ENCODE measurements around the gene FMN2. TPM values are rescaled to one million over a fixed set of nuclear protein-coding genes. Genes with fewer than 3 reads are reported as not detected.

FMN2 gene
- total and polyA plus RNA-seq, 2 donors (not counting 1 experiment from before 2014, with no cell fraction given) = 8.0 to 13.7 TPM

DNA sequence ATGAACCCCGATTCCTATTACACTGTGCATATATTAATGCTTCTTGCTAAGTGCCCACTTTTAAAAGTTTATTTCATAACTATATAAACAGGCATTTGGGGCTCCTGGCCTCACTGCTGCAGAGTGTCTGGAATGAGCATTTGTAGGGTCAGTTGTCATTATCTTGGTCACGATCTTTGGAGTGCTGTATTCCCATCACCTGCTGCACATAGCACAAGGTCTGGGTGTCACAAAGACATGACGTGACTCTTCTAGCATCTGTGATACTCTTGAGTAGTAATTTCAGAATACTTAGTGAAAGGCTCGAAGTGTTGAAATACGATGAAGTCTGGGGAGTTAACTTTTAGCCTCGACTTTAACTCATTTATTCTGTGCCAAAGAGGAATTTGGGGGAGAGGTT lies 186.4 kb downstream of the FMN2 start:
- H3K4me2 ChIP-seq (ENCODE audit: extremely low read depth, insufficient read depth, low read length) = no peak overlapping the region
- no peak overlapping the region for H3K9ac ChIP-seq (ENCODE audit: insufficient read depth, low read length)
- no peaks in the 10 kb centered on the region for H3K4me1 ChIP-seq (ENCODE audit: control insufficient read depth, extremely low read depth, insufficient read depth, low read length)
- H2AFZ ChIP-seq (ENCODE audit: low read length) = no peak overlapping the region
- no peak for DNase-seq (ENCODE audit: low read depth in 2 of 2)
- no peaks in the 10 kb centered on the region for H3K79me2 ChIP-seq (ENCODE audit: control insufficient read depth, insufficient read depth, low read length)
- TF ChIP-seq EZH2 (IDR thresholded peaks at IDR 0.05; ENCODE audit: low read length, missing control alignments) = no peak
- TF ChIP-seq, protein P1, sequence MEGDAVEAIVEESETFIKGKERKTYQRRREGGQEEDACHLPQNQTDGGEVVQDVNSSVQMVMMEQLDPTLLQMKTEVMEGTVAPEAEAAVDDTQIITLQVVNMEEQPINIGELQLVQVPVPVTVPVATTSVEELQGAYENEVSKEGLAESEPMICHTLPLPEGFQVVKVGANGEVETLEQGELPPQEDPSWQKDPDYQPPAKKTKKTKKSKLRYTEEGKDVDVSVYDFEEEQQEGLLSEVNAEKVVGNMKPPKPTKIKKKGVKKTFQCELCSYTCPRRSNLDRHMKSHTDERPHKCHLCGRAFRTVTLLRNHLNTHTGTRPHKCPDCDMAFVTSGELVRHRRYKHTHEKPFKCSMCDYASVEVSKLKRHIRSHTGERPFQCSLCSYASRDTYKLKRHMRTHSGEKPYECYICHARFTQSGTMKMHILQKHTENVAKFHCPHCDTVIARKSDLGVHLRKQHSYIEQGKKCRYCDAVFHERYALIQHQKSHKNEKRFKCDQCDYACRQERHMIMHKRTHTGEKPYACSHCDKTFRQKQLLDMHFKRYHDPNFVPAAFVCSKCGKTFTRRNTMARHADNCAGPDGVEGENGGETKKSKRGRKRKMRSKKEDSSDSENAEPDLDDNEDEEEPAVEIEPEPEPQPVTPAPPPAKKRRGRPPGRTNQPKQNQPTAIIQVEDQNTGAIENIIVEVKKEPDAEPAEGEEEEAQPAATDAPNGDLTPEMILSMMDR (conservative IDR thresholded peaks at IDR 0.05 in 1 of 2, IDR thresholded peaks at IDR 0.05 in 1 of 2; ENCODE audit: low read depth in 1 of 2, low read length in 2 of 2) = no peak
- no peak overlapping the region for H3K27ac ChIP-seq (ENCODE audit: insufficient read depth, low read length)
- no peak overlapping the region for H3K4me3 ChIP-seq (replicated peaks in 1 of 4; ENCODE audit: control extremely low read depth in 1 of 4, insufficient read depth in 1 of 4, low read depth in 3 of 4, low read length in 4 of 4)
- H3K27me3 ChIP-seq (ENCODE audit: control insufficient read depth, insufficient read depth, low read length) = no peaks in the 10 kb centered on the region
- H3K9me3 ChIP-seq (ENCODE audit: control insufficient read depth, insufficient read depth, low read depth, low read length) = no peaks in the 10 kb centered on the region
- no peaks in the 10 kb centered on the region for H4K20me1 ChIP-seq (ENCODE audit: control insufficient read depth, extremely low read depth, insufficient read depth, low read length)
- H3K36me3 ChIP-seq (ENCODE audit: control insufficient read depth, insufficient read depth, low read length) = no peaks in the 10 kb centered on the region

DNA sequence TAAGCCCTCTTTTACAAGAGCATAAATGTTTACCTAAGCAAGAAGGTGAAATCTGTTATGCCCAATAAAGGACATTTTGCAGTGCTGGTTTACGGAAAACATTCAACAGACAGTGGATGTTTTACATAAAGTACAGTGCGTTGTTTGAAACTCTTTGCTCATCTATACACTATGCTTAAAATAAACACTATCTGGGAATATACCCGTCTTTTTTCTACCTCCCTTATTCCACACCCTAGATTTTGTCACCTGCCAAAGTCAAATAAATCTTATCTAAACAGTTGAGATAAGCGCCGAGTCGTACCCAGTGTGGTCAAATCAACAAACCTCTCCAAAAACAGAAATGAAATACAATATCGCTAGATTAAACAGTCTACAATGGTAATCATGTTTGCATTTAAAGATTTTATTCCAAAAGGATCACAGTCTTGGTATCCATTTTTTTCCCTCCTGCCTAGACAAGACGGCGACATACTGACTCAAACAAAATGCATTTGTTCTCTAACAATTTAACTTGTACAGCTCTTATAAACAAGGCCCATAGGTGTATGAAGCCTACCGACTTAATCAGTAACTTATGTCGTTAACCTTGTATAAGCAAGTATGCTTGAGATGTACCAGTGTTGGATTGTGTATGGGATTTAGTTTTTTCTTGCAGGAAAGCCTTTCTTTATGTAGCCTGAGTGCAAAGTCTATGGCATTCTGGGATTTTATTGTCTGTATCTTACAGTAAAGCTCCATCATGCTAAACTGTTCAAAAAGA lies 189.1 kb downstream of the FMN2 start:
- no peak for DNase-seq (ENCODE audit: low read depth in 2 of 2)
- Histone ChIP-seq H2AFZ (ENCODE audit: low read length) (no peak overlapping the region), H3K27ac (ENCODE audit: insufficient read depth, low read length) (no peak overlapping the region), H3K9ac (ENCODE audit: insufficient read depth, low read length) (no peak overlapping the region), H3K4me1 (ENCODE audit: control insufficient read depth, extremely low read depth, insufficient read depth, low read length) (peaks cover 2% of the 10 kb centered on the region), H4K20me1 (ENCODE audit: control insufficient read depth, extremely low read depth, insufficient read depth, low read length) (no peaks in the 10 kb centered on the region), H3K4me3 (replicated peaks in 1 of 4; ENCODE audit: control extremely low read depth in 1 of 4, insufficient read depth in 1 of 4, low read depth in 3 of 4, low read length in 4 of 4) (no peak overlapping the region), H3K36me3 (ENCODE audit: control insufficient read depth, insufficient read depth, low read length) (no peaks in the 10 kb centered on the region), H3K27me3 (ENCODE audit: control insufficient read depth, insufficient read depth, low read length) (no peaks in the 10 kb centered on the region), H3K4me2 (ENCODE audit: extremely low read depth, insufficient read depth, low read length) (no peak overlapping the region), H3K9me3 (ENCODE audit: control insufficient read depth, insufficient read depth, low read depth, low read length) (no peaks in the 10 kb centered on the region), H3K79me2 (ENCODE audit: control insufficient read depth, insufficient read depth, low read length) (no peaks in the 10 kb centered on the region)
- no peak for TF ChIP-seq EZH2 (IDR thresholded peaks at IDR 0.05; ENCODE audit: low read length, missing control alignments)

DNA sequence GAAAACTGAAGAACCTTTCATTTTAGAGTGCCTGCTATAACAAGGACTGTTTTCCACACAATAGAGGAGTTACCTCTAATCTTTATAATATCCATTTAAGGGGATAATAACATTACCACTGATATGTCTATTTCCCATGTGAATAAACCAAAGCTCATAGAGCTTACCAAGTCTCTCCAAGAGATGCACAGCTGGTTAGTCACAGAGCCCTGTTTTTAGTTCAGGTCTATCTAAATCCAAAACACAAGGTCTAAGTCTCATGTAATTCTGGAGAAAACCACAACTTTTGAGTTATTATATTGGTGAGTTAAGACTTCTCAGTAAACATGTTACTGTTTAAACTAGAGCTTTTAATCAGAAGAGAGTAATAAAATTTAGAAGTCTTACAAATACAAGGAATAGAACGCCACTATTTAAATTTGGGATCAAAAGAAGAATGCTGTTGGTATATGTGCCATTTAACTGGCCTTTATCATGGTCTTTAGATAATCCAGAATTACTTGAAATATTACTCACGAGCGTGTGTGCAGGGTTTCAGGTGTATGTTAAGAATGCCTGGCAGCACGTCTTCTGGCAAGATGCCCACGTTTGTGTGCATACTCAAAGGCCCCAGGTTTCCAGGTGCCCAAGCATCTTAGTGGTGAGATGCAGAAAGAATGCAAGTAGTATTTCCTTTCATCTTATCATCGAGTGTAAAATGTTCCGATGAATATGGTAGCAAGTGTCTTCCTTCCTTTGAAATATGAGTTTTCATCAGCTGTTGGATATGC lies 190.6 kb downstream of the FMN2 start:
- Histone ChIP-seq H3K27ac (ENCODE audit: insufficient read depth, low read length) (no peak overlapping the region), H3K79me2 (ENCODE audit: control insufficient read depth, insufficient read depth, low read length) (no peaks in the 10 kb centered on the region), H3K36me3 (ENCODE audit: control insufficient read depth, insufficient read depth, low read length) (no peaks in the 10 kb centered on the region), H4K20me1 (ENCODE audit: control insufficient read depth, extremely low read depth, insufficient read depth, low read length) (no peaks in the 10 kb centered on the region), H3K27me3 (ENCODE audit: control insufficient read depth, insufficient read depth, low read length) (no peaks in the 10 kb centered on the region), H3K4me2 (ENCODE audit: extremely low read depth, insufficient read depth, low read length) (no peak overlapping the region), H2AFZ (ENCODE audit: low read length) (no peak overlapping the region), H3K9ac (ENCODE audit: insufficient read depth, low read length) (no peak overlapping the region), H3K4me1 (ENCODE audit: control insufficient read depth, extremely low read depth, insufficient read depth, low read length) (peaks cover 2% of the 10 kb centered on the region), H3K4me3 (replicated peaks in 1 of 4; ENCODE audit: control extremely low read depth in 1 of 4, insufficient read depth in 1 of 4, low read depth in 3 of 4, low read length in 4 of 4) (no peak overlapping the region), H3K9me3 (ENCODE audit: control insufficient read depth, insufficient read depth, low read depth, low read length) (no peaks in the 10 kb centered on the region)
- no peak for DNase-seq (ENCODE audit: low read depth in 2 of 2)
- TF ChIP-seq, protein P1 (conservative IDR thresholded peaks at IDR 0.05 in 1 of 2, IDR thresholded peaks at IDR 0.05 in 1 of 2; ENCODE audit: low read depth in 1 of 2, low read length in 2 of 2) = no peak
- TF ChIP-seq EZH2 (IDR thresholded peaks at IDR 0.05; ENCODE audit: low read length, missing control alignments) = no peak
